HG03066 (cell line): ENCODE results near the gene UNK.

Experiments
- ATAC-seq: cut with Tn5 transposase; IDR thresholded peaks from one replicate; pipeline ENCODE4 v1.9.1; 2021; ENCODE audit warnings: low read depth; ENCODE audit not compliant: unreplicated experiment

UNK gene

DNA sequence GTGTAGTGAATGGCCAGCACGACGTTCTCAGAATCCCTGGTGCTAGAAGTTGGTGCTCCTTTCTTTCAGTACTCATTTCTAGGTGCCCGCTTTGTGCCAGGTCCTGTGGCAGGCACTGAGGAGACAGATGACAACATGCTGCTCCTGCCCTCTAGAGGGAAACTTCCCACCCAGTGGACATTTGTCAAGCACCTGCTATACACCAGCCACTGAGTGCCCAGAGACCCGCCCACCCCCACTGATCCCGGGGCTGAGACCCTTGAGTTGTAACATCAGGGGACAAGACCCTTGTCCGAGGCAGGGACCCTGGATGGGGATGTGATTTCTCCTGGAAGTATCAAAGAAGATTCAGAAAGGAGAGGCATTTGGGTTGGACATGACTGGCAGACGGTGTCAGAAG lies 34.5 kb downstream of the UNK start:
- no peak for ATAC-seq

DNA sequence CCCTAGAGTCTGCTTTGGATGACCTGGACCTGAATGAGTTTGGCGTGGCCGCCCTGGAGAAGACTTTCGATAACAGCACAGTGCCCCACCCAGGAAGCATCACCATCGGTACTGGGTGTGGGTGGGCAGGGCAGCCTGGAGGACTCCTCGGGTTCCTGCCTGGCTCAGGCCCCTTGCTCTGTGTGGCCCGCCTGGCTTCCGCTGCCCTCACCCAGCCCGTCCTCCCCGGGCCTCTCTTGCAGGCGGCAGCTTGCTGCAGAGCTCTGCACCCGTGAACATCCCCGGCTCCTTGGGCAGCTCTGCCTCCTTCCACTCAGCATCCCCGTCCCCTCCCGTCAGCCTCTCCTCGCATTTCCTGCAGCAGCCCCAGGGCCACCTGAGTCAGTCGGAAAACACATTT lies 35.1 kb downstream of the UNK start:
- ATAC-seq, result no peak

DNA sequence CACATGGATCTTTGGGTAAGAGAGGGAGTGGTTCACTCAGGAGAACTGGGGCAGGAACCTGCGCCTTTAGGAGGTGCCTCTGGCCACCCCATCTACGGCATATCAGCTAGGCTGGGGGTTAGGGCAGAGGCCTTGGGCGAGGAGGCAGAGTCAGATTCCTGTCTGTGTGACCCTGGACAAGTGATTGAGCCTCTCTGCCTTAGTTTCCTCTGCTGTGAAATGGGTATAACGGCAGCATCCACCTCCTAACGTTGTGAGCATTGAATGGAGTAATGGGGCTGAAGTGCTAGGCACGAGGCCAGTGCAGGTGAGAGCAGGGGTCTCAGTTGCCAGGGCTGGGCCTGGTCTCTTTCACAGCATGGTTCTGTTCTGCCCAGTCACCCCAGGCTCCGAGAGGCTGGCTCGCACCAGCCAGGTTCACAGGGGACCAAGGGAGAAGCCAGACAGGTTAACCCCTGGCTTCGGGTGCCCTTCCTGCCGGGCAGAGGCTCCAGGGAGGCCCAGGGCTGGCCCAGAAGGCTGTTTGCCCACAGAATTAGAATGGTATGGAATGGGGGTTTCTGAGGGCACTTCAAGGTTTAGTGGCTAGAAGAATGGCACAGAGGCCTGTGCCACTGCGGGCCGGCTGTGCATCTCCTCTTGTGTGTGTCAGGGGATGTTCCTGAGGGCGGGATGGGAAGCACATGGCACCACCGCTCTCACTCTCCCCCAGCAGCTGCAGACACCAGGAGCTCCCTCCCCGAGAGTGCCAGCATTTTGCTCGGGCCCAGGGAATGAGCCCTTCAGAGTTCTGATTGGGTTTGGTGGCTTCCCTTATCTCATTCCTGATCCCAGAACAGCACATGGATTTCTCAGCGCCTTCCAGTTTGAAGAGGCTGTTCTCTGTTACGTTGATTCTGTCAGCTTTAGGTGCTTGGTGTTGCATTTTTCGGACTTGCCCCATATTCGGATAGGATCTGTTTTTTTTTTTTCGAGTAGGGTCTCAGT lies 35.8 kb downstream of the UNK start:
- no peak for ATAC-seq

DNA sequence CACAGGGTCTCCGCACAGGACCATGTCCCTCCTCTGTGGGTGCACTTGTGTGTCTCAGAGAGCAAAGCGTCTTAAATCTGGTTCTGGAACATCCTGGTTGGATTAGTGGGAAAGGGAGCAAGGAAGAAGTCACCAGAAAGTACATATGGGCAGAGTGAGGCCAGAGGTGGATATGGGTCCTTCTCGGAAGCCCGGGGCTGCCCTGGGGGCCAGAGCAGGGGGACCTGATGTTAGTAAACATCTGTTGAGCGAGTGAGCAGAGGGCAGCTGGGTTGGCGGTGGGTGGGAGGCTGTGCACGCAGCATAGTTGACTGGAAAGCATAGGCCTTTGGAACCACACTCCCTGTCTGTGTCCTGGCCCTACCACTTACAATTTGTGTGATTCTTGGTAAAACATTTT lies 36.9 kb downstream of the UNK start:
- ATAC-seq, result no peak

DNA sequence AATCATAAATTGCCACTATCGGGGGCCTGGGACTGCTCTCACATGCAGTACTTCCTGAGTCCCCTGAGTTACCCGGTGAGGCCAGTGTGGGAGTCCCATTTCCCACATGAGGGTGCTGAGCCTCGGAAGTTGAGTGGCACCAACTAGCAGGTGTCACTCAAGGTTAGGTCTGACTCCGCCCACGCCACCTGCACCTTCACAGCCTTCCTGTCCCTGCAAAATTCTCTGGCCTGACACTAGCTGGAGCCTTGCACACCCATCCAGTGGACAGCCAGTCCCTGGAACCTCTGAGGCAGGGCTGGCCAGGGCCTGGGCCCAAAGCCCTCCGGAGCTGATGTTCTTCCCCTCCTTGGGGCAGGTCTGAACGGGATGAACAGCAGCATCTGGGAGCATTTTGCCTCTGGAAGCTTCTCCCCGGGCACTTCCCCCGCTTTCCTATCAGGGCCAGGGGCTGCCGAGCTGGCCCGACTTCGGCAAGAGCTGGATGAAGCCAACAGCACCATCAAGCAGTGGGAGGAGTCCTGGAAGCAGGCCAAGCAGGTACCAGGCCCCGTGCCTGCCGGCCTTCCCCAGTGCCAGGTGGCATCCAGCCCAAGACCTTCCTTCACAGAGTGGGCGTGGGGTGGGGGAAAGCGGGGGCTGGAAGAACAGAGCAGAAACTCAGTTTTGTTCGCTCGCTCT lies 37.7 kb downstream of the UNK start:
- ATAC-seq, result no peak

DNA sequence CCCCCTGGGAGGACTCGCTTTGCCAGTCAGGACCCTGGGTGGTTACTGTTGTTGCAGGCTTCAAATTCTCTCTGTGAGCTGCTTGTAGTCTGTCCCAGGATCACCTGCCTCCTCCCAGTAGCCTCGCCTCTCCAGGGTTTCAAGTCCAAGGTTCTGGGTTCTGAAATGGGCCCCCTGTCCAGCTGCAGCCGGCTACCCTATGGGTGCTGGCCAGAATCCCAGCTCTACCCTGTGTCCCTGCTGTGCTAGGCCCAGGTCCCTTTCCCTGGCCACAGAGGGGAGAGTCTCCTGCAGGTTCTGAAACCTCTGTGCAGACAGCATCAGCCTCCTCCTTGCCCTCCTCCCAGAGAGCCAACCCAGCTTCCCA lies 38.2 kb downstream of the UNK start:
- no peak for ATAC-seq

DNA sequence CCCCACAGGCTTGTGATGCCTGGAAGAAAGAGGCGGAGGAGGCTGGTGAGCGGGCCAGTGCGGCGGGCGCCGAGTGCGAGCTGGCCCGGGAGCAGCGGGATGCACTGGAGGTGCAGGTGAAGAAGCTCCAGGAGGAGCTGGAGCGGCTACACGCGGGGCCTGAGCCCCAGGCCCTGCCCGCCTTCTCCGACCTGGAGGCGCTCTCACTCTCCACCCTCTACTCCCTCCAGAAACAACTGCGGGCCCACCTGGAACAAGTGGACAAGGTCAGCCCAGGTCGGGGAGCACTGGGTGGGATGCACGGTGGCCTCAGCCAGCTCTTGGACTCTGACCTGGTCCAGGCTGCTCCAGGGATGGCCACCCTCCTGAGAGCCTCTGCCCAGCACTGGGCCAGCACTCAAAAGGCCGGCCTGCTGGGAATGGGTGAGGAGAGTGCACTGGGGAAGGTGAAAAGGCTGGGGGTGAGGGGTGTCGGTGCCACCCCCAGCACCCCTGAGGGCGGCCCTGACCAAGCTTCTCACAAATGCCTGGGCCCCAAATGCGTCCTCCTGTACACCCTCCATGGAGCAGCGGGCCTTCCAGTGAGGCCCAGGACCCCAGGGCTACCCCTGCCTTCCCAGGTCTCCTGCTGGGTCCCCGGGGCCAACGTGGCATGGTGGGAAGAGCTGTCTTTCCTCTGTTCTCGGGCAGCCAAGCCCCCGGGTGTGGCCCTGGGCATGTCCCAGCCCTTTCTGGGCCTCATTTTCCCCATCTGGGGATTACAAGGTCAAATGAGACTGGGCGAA lies 38.8 kb downstream of the UNK start:
- no peak for ATAC-seq

DNA sequence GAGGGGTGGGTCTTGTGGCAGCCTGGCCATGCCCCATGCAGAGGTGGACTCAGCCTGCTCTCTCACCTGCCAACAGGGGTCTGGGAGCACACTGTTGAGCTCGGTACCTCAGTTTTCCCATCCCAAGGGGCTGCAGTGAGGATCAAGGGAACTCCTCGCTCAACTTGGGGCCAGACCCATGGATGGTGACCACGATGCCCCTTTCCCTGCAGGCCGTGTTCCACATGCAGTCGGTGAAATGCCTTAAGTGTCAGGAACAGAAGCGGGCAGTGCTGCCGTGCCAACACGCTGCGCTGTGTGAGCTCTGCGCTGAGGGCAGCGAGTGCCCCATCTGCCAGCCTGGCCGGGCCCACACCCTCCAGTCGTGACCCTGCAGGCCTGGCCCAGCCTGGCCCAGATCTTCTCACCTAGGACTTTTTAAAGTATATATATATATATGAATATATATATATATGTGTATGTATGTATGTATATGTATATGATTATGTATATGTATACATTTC lies 39.5 kb downstream of the UNK start:
- no peak for ATAC-seq

DNA sequence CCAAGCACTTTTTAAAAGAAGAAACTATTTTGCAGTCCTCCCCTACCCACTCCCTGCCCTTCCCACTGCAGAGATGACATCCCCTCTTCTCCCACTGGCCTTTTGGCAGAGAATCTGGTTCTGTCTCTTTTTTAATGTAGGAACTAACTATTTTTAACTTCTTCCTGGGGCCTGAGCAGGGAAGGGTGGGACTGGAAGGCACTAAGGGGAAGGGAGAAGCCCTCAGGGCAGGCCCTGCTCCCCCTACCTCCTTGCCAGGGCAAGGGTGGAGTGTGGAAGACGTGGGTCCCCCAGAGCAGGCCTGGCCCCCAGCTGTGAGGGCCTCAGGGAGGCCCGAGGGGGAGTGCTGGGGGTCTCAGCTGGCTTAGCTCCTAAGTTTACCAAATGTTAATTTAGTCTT lies 40.1 kb downstream of the UNK start:
- no peak for ATAC-seq

DNA sequence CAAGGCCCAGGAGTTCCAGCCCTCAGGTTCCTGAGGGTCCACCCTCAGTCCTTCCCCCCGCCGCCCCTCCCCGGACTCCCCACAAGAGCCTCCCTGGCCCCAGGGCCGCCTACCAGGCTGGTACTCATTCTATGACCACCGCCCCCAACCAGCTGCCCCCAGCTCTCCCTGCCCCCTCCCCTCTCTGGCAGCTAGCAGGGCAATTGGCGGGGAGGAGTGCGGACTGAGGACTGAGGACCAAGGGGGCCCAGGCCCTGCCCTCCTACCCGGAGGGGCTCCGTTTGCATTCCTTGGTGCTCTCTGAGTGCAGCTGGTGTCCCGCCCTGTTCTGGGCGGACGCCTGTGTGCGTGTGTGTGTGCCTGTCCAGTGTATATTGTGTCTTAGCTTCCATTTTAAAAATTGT lies 40.5 kb downstream of the UNK start:
- ATAC-seq, result no peak

DNA sequence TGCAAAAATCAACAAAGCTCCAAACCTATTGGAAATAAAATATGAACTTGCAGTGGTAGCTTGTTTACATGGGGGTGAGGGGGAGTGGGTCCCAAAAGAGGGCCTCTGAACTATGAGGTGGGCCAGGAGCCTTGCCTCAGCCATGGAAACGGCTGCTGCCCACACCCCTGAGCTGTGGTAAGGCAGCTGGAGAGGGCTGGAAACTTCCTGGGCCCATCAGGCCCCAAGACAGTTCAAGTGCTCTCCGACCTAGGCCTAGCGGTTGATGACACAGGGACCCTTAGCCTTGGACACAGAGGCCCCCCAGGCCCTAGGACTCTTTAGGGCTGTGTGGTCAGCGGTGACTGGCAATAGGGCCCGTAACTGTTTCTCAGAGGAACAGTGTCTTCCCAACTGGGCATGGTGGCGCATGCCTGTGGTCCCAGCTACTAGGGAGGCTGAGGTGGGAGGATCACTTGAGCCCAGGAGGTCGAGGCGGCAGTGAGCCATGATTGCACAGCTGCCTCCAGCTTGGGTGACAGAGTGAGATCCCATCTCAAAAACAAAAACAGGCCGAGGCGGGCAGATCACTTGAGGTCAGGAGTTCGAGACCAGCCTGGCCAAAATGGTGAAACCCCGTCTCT lies 41.3 kb downstream of the UNK start:
- no peak for ATAC-seq

DNA sequence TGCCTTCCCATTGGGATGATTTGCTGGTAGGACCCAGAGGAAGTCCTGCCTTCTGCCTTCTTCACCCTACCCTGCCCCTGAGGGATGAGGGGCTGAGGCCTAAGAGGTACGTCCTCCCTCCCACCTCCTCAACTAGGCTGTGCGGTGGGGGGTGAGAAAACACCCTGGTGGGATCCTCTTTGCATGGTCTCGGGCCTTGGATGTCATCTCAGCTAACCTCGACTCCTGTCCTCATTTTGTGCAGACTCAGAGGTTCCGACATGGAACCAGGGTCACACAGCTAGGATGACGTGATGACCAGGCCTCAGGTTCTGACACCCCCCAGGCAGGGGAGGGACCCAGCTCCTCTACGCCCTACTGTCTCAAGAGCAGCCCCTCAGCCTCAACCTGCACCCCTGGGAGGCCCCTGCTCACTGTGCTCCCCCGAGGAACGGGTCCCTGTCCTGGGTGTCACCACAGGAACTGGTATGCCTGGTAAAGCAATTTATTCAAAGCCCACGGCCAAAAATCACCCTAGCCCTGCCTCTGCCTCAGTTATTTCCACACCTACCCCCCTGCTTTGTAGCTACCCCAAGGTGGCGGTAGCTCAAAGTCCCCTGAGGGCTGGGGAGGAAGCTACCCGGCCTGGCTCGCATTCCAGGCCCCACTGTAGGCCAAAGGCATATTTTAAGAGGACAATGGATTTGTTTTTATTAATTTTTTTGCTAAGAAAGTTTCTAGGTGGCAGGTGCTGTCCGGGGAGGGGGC lies 42.1 kb downstream of the UNK start:
- ATAC-seq, result no peak

DNA sequence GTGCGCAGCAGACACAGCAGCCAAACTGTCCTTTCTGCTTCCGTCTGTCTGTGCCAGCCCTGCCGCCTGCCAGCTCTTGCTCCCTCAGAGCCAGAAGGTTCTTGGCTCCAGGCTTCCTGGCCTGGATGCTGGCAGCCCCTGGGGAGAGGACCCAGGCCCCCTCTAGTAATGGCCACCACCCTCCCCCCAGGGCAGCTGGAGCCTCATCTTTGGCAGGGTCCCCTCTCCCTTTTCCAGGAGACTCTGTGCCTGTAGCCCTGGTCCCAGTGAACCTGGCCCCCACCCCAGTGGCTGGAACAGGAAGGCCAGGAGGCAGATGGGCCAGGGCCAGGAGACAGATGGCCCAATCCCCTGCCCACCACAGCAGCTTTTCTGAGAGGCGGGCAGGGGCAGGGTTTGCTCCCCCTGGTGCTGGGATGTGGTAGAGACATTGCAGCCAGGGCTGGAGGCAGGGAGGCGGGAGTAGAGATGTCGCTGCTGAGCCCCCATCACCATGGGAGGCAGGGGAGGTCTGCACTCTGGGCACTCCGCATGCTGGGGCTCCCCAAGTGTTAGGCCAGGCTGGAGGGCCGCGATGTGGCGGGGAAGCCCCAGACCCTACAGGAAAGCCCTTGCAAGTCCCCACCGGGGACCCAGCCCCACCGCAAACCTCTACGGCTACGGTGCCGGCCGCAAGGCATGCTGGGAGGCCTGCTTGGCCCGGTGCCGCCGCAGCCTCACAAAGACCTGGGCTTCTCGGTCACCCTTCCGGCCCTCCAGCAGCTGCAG lies 42.9 kb downstream of the UNK start:
- no peak for ATAC-seq

DNA sequence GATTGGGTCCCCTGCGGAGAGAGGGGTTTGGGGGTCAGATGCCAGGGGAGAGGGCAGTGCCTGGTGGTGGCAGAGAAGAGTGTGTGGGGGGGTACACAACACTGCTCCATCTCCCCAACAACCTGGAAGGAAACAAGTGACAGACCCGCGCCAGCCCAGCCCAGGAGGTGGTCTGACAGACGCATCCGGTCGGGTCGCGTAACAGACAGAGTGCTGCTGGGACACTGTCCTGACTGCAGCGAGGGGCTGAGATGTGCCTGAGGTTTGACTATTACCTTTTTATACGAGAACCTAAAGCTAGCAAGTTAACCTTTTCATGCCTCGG lies 43.4 kb downstream of the UNK start:
- no peak for ATAC-seq

DNA sequence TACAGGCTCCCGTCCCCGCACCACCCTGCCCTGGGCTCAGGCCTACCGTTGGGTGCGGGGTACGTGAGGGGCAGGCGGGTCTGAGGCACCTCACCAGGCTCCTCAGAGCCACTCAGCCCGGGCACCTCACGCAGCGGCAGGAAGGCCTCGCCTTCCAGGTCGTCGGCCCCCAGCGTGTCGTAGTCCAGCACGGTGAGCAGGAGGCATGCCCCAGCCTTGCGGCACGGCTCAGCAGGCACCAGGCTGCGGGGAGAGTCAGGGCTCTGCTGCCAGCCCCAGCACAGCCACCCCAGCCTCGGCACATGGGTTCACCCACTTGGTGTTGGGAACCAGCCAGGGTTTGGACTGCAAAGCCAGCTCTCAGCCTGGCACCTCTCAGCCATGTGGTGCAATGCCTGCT lies 44.1 kb downstream of the UNK start:
- ATAC-seq, result no peak

DNA sequence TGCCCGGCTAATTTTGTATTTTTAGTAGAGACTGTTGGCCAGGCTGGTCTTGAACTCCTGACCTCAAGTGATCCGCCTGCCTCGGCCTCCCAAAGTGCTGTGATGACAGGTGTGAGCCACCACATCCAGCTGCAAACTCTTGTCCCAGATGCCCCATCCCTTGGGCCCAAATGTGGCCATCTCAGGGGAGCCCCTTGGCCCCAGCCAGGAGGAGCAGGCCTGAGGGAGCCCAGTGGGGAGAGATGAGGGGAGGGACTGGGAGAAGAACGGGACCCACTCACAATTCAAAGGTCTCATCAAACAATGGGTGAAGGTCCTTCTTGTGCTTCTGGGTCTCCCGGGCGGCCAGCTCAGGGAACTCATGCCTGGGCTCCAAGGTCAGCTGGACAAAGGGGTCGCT lies 45.1 kb downstream of the UNK start:
- no peak for ATAC-seq

DNA sequence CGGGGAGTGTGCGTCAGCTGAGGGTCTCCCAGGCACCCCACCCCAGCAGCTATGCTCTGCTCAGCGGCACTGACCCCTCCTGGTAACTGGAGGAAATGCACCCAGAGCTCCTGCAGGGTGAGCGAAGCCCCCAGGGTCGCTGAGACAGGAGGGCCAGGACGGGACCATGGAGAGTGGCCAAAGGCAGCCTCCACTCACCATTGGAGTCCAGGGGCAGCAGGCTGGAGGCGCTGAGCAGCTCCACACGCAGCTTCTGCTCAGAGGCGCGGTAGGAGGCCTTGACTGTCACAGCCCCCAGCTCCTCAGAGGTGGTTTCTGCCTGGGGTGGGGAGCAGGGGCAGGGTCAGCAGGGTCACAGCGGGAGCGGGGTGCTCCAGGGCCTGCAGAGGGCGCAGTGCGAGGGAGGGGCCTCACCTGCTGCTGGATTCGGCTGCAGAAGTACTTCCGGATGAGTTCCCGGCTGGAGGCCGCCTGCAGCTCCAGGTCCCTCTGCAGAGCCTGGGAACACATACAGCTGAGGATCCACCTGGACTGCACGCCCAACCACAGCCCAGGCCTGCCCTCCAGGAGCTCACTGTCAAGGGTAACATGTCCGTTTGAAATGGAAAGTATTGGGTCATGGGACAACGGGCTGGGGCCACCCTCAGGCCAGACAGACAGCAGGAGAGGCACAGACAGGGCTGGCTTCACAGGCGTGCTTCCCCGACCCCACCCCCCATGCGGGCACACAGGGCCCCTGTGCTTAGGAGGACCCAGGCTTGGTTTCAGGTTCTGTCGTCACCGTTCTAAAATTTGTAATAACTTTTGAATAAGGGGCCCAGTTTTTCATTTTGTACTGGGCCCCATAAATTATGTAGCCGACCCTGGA lies 45.8 kb downstream of the UNK start:
- ATAC-seq, result no peak

DNA sequence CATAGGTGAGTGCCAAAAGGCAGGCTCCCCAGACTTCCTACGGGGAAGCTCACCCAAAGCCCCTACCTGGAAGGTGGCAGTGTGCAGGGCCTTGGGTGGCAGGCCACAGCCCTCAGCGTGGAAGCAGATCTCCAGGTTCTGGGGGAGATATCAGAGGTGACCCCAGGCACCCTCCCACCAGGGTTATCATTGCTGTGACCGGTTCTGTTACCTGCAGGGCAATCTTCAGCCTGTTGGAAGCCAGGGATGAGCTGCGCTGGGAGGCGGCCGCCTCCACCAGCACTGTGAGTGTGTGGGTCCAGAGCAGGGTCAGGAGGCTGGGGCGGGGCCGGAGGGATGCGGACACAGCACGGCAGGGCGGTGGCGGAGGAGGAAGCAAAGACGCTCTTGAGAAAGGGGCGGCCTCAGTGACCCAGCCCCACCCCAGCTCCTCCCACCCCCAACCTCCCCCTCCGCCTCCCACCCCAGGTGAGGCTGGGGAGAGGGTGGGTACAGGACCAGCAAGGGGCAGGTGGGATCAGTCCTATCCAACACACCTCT lies 46.5 kb downstream of the UNK start:
- ATAC-seq, result no peak
